WTC11 (cell line): ENCODE measurements around the gene CRTC3. TPM values are rescaled to one million over a fixed set of nuclear protein-coding genes. Genes with fewer than 3 reads are reported as not detected.

Experiments
- ATAC-seq: fragments of 200-7000 bp; cut with Tn5 transposase; 2 replicates; pipeline ENCODE4 v1.10.0; 2021; ENCODE audit warnings: mild to moderate bottlenecking, moderate library complexity
- CTCF ChIA-PET: fragments of 300-600 bp; sonication (Branson Sonifier 250); formaldehyde crosslinking; loops from one replicate; lab custom pipeline; 2021; ENCODE audit warnings: antibody characterized with exemption; lab: Charles Lee
- POLR2A ChIA-PET: fragments of 350-600 bp; sonication (Branson Sonifier 250); formaldehyde crosslinking; loops from one replicate; lab custom pipeline; 2021; ENCODE audit warnings: antibody characterized with exemption; lab: Charles Lee
- DNase-seq: peaks from one replicate; pipeline ENCODE4 v3.0.0; 2021; ENCODE audit warnings: low spot score
- H3K27ac Mint-ChIP-seq: 2 replicates; pipeline ENCODE4 v1.8.0; 2021; ENCODE audit warnings: mixed read lengths
- H3K27me3 Mint-ChIP-seq: 2 replicates; pipeline ENCODE4 v1.8.0; 2021; ENCODE audit warnings: low read depth, mild to moderate bottlenecking, moderate library complexity, mixed read lengths
- H3K36me3 Mint-ChIP-seq: 2 replicates; pipeline ENCODE4 v1.8.0; 2021; ENCODE audit warnings: mixed read lengths
- H3K4me1 Mint-ChIP-seq: 2 replicates; pipeline ENCODE4 v1.8.0; 2022; ENCODE audit warnings: mixed read lengths
- H3K4me3 Mint-ChIP-seq: 2 replicates; pipeline ENCODE4 v1.8.0; 2021; ENCODE audit warnings: mild to moderate bottlenecking, moderate library complexity, mixed read lengths
- H3K9me3 Mint-ChIP-seq: 2 replicates; pipeline ENCODE4 v1.8.0; 2021; ENCODE audit warnings: mixed read lengths
- CREM ChIP-seq: sonication (generic); formaldehyde crosslinking; IDR thresholded peaks from 2 replicates; pipeline ENCODE4 v1.8.1; 2022; ENCODE audit warnings: mild to moderate bottlenecking, missing genetic modification reagents, moderate library complexity
- ELF4 ChIP-seq: sonication (generic); formaldehyde crosslinking; IDR thresholded peaks from 2 replicates; pipeline ENCODE4 v1.8.1; 2022; ENCODE audit warnings: low read depth, mild to moderate bottlenecking, moderate library complexity, missing genetic modification reagents
- JAZF1 ChIP-seq: fragments of 250-450 bp; sonication (Bioruptor Pico); IDR thresholded peaks from 2 replicates; pipeline ENCODE4 v1.9.0; 2021; ENCODE audit warnings: moderate library complexity, mild to moderate bottlenecking, inconsistent platforms
- NR1H2 ChIP-seq: sonication (generic); formaldehyde crosslinking; IDR thresholded peaks from 2 replicates; pipeline ENCODE4 v1.9.0; 2021; ENCODE audit warnings: mild to moderate bottlenecking, moderate library complexity, missing genetic modification reagents
- RELA ChIP-seq: sonication (generic); formaldehyde crosslinking; IDR thresholded peaks from 2 replicates; pipeline ENCODE4 v1.8.1; 2022; ENCODE audit warnings: missing genetic modification reagents, mild to moderate bottlenecking, borderline replicate concordance
- TEAD4 ChIP-seq: sonication (generic); formaldehyde crosslinking; IDR thresholded peaks from 2 replicates; pipeline ENCODE4 v1.8.0; 2022; ENCODE audit warnings: mild to moderate bottlenecking, missing genetic modification reagents
- TP53 ChIP-seq: sonication (generic); formaldehyde crosslinking; IDR thresholded peaks from 2 replicates; pipeline ENCODE4 v1.8.1; 2023; ENCODE audit warnings: mild to moderate bottlenecking, missing genetic modification reagents
- ZNF263 ChIP-seq: sonication (generic); formaldehyde crosslinking; IDR thresholded peaks from 2 replicates; pipeline ENCODE4 v1.8.1; 2022; ENCODE audit warnings: low read depth, mild to moderate bottlenecking, moderate library complexity, missing genetic modification reagents
- ZNF396 ChIP-seq: fragments of 250-450 bp; sonication (Bioruptor Pico); IDR thresholded peaks from 2 replicates; pipeline ENCODE4 v1.8.0; 2021; ENCODE audit warnings: mild to moderate bottlenecking, moderate library complexity, borderline replicate concordance
- total RNA-seq: library from RNA; stranded (reverse); gene quantifications from 3 replicates; pipeline ENCODE4 v1.2.3, GENCODE V29; 2021
- TF ChIP-seq, protein P1 (sequence below): sonication (generic); formaldehyde crosslinking; IDR thresholded peaks from 2 replicates; pipeline ENCODE4 v1.8.0; 2022; ENCODE audit warnings: mild to moderate bottlenecking, missing genetic modification reagents
- TF ChIP-seq, protein P2 (sequence below): sonication (generic); formaldehyde crosslinking; IDR thresholded peaks from 2 replicates; pipeline ENCODE4 v1.8.0; 2023; ENCODE audit warnings: missing genetic modification reagents
- TF ChIP-seq, protein P3 (sequence below): sonication (generic); formaldehyde crosslinking; IDR thresholded peaks from 2 replicates; pipeline ENCODE4 v1.8.1; 2023; ENCODE audit warnings: mild to moderate bottlenecking, missing genetic modification reagents, borderline replicate concordance
- TF ChIP-seq, protein P4 (sequence below): sonication (generic); formaldehyde crosslinking; IDR thresholded peaks from 2 replicates; pipeline ENCODE4 v1.8.1; 2022; ENCODE audit warnings: missing genetic modification reagents, borderline replicate concordance
- TF ChIP-seq, protein P5 (sequence below): fragments of 200-600 bp; IDR thresholded peaks from 2 replicates; pipeline ENCODE4 v1.8.0; 2022; ENCODE audit warnings: antibody characterized with exemption
- TF ChIP-seq, protein P6 (sequence below): sonication (generic); formaldehyde crosslinking; IDR thresholded peaks from 2 replicates; pipeline ENCODE4 v1.8.1; 2022; ENCODE audit warnings: low read depth, missing genetic modification reagents, borderline replicate concordance
- TF ChIP-seq, protein P7 (sequence below): fragments of 250-450 bp; sonication (Bioruptor Pico); IDR thresholded peaks from 2 replicates; pipeline ENCODE4 v1.9.0; 2021; ENCODE audit warnings: mild to moderate bottlenecking

CRTC3 gene
- total RNA-seq, 1 experiment from 2014 or later, result 8.4 TPM

DNA sequence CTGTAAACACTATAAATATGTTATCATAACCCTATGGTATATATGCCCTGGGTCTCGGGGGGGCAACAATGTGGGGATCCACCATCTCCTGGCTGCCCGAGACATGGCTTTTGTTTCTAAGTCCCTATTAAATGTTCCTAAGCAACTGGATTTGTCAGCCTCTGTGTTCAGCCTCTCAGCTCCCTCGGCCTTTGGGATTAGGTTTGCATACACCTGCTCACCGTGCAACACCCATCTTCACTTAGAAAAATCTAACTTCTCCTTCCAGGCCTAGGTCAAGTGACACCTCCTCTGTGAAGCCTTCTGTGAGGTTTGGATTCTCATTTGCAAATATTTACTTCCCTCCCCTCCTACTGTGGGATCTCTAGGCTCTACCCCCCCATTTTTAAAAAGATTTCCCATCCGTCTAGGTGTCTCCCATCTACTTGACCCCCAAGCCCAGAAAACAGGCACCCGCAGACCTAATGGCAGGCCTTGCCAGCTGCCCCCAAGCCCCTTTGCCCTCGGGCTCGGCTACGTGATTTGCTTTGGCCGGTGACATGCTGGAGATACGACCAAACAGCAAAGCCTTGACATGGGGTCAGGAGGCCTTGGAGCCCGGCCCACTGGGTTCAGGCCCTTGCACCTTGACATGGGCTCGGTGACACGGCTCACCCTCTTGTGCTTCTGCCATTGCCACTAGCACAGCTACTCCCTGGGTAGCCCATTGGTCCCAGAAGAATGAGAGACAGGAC, 121.4 kb downstream of the CRTC3 start:
- DNase-seq, result no peak
- Mint-ChIP-seq H3K27me3 (no peaks in the 10 kb centered on the region; the same call in 1 of the 2 replicates), H3K27ac (no peak overlapping the region), H3K4me1 (peaks cover 12% of the 10 kb centered on the region), H3K9me3 (no peaks in the 10 kb centered on the region), H3K36me3 (no peaks in the 10 kb centered on the region), H3K4me3 (no peak overlapping the region)
- no peak for ATAC-seq
- ChIA-PET POLR2A (no interaction called here), CTCF (no interaction called here)
- TF ChIP-seq NR1H2 (no peak), CREM (CRISPR knock-in tag) (no peak), RELA (no peak), TEAD4 (CRISPR knock-in tag) (no peak), ZNF396 (CRISPR knock-in tag) (no peak), JAZF1 (CRISPR knock-in tag) (no peak), ZNF263 (CRISPR knock-in tag) (no peak), TP53 (CRISPR knock-in tag) (no peak), ELF4 (CRISPR knock-in tag) (no peak)
- TF ChIP-seq, protein P1, sequence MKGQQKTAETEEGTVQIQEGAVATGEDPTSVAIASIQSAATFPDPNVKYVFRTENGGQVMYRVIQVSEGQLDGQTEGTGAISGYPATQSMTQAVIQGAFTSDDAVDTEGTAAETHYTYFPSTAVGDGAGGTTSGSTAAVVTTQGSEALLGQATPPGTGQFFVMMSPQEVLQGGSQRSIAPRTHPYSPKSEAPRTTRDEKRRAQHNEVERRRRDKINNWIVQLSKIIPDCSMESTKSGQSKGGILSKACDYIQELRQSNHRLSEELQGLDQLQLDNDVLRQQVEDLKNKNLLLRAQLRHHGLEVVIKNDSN (CRISPR knock-in tag), result no peak
- TF ChIP-seq, protein P2, sequence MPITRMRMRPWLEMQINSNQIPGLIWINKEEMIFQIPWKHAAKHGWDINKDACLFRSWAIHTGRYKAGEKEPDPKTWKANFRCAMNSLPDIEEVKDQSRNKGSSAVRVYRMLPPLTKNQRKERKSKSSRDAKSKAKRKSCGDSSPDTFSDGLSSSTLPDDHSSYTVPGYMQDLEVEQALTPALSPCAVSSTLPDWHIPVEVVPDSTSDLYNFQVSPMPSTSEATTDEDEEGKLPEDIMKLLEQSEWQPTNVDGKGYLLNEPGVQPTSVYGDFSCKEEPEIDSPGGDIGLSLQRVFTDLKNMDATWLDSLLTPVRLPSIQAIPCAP, result no peak
- TF ChIP-seq, protein P3, sequence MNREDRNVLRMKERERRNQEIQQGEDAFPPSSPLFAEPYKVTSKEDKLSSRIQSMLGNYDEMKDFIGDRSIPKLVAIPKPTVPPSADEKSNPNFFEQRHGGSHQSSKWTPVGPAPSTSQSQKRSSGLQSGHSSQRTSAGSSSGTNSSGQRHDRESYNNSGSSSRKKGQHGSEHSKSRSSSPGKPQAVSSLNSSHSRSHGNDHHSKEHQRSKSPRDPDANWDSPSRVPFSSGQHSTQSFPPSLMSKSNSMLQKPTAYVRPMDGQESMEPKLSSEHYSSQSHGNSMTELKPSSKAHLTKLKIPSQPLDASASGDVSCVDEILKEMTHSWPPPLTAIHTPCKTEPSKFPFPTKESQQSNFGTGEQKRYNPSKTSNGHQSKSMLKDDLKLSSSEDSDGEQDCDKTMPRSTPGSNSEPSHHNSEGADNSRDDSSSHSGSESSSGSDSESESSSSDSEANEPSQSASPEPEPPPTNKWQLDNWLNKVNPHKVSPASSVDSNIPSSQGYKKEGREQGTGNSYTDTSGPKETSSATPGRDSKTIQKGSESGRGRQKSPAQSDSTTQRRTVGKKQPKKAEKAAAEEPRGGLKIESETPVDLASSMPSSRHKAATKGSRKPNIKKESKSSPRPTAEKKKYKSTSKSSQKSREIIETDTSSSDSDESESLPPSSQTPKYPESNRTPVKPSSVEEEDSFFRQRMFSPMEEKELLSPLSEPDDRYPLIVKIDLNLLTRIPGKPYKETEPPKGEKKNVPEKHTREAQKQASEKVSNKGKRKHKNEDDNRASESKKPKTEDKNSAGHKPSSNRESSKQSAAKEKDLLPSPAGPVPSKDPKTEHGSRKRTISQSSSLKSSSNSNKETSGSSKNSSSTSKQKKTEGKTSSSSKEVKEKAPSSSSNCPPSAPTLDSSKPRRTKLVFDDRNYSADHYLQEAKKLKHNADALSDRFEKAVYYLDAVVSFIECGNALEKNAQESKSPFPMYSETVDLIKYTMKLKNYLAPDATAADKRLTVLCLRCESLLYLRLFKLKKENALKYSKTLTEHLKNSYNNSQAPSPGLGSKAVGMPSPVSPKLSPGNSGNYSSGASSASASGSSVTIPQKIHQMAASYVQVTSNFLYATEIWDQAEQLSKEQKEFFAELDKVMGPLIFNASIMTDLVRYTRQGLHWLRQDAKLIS (CRISPR knock-in tag), result no peak
- TF ChIP-seq, protein P4, sequence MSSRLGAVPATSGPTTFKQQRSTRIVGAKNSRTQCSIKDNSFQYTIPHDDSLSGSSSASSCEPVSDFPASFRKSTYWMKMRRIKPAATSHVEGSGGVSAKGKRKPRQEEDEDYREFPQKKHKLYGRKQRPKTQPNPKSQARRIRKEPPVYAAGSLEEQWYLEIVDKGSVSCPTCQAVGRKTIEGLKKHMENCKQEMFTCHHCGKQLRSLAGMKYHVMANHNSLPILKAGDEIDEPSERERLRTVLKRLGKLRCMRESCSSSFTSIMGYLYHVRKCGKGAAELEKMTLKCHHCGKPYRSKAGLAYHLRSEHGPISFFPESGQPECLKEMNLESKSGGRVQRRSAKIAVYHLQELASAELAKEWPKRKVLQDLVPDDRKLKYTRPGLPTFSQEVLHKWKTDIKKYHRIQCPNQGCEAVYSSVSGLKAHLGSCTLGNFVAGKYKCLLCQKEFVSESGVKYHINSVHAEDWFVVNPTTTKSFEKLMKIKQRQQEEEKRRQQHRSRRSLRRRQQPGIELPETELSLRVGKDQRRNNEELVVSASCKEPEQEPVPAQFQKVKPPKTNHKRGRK (CRISPR knock-in tag), result no peak
- TF ChIP-seq, protein P5, sequence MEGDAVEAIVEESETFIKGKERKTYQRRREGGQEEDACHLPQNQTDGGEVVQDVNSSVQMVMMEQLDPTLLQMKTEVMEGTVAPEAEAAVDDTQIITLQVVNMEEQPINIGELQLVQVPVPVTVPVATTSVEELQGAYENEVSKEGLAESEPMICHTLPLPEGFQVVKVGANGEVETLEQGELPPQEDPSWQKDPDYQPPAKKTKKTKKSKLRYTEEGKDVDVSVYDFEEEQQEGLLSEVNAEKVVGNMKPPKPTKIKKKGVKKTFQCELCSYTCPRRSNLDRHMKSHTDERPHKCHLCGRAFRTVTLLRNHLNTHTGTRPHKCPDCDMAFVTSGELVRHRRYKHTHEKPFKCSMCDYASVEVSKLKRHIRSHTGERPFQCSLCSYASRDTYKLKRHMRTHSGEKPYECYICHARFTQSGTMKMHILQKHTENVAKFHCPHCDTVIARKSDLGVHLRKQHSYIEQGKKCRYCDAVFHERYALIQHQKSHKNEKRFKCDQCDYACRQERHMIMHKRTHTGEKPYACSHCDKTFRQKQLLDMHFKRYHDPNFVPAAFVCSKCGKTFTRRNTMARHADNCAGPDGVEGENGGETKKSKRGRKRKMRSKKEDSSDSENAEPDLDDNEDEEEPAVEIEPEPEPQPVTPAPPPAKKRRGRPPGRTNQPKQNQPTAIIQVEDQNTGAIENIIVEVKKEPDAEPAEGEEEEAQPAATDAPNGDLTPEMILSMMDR, result no peak
- TF ChIP-seq, protein P6, sequence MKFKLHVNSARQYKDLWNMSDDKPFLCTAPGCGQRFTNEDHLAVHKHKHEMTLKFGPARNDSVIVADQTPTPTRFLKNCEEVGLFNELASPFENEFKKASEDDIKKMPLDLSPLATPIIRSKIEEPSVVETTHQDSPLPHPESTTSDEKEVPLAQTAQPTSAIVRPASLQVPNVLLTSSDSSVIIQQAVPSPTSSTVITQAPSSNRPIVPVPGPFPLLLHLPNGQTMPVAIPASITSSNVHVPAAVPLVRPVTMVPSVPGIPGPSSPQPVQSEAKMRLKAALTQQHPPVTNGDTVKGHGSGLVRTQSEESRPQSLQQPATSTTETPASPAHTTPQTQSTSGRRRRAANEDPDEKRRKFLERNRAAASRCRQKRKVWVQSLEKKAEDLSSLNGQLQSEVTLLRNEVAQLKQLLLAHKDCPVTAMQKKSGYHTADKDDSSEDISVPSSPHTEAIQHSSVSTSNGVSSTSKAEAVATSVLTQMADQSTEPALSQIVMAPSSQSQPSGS (CRISPR knock-in tag), result no peak
- TF ChIP-seq, protein P7, sequence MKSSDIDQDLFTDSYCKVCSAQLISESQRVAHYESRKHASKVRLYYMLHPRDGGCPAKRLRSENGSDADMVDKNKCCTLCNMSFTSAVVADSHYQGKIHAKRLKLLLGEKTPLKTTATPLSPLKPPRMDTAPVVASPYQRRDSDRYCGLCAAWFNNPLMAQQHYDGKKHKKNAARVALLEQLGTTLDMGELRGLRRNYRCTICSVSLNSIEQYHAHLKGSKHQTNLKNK, result no peak
